HG02973 (cell line): Measurements from ENCODE around the gene GRK2.

ENCODE experiments used
- ATAC-seq: cut with Tn5 transposase; IDR thresholded peaks from one replicate; pipeline ENCODE4 v1.9.1; 2021; ENCODE audit warnings: moderate library complexity; ENCODE audit not compliant: unreplicated experiment

GRK2 gene

GRCh38 chr11:67280788-67281551 is 14.7 kb downstream of the GRK2 start:
- no peak for ATAC-seq

- ATAC-seq, result no peak
Measured at GRCh38 chr11:67281552-67282150, 15.4 kb downstream of the GRK2 start.

- no peak for ATAC-seq
Measured at GRCh38 chr11:67282155-67282875, 16.0 kb downstream of the GRK2 start.

GRCh38 chr11:67282876-67283371 is 16.7 kb downstream of the GRK2 start:
- ATAC-seq, result no peak

GRCh38 chr11:67283481-67283963 is 17.2 kb downstream of the GRK2 start:
- no peak for ATAC-seq

GRCh38 chr11:67284811-67285540 is 18.7 kb downstream of the GRK2 start:
- ATAC-seq, result no peak

GRCh38 chr11:67285541-67286498 is 19.5 kb downstream of the GRK2 start:
- no peak for ATAC-seq

- no peak for ATAC-seq
Measured at GRCh38 chr11:67286621-67287333, 20.5 kb downstream of the GRK2 start.

GRCh38 chr11:67287355-67288197 is 21.3 kb downstream of the GRK2 start:
- no peak for ATAC-seq

GRCh38 chr11:67288198-67288451 is 21.9 kb downstream of the GRK2 start:
- ATAC-seq, result no peak

GRCh38 chr11:67288452-67289225 is 22.4 kb downstream of the GRK2 start:
- ATAC-seq, result peak; percentile 53

GRCh38 chr11:67289226-67289650 is 23.0 kb downstream of the GRK2 start, which contains the start of gene ANKRD13D:
TSS of gene ANKRD13D (plus strand) at chr11:67289303. CDS start at chr11:67289461, 158 bp downstream.
- ATAC-seq, result no peak

GRCh38 chr11:67289651-67290479 is 23.6 kb downstream of the GRK2 start:
- no peak for ATAC-seq

- ATAC-seq, result no peak
Measured at GRCh38 chr11:67290801-67291200, 24.5 kb downstream of the GRK2 start.

- no peak for ATAC-seq
Measured at GRCh38 chr11:67291481-67292381, 25.5 kb downstream of the GRK2 start.

GRCh38 chr11:67292671-67293070 is 26.4 kb downstream of the GRK2 start:
- ATAC-seq, result no peak
